M059J (cell line): Measurements from ENCODE around the gene ZMYND8. TPM values are rescaled to one million over a fixed set of nuclear protein-coding genes. Genes with fewer than 3 reads are reported as not detected.
"Not testable (repeated sequence)": the region's sequence is repeated elsewhere in the genome, so short reads cannot be mapped to it uniquely, and the experiment has no call there.

ENCODE experiments used
- DNase-seq: peaks from one replicate; pipeline ENCODE4 v3.0.0-alpha.2; 2012; ENCODE audit warnings: low read depth
- total RNA-seq: library from RNA; depleted of rRNA; stranded (reverse); fragments of >200 nt; shearing (Covaris generic); gene quantifications from 2 replicates; pipeline ENCODE4 v1.2.3, GENCODE V29; 2014

ZMYND8 gene
- total RNA-seq, 1 experiment from 2014 or later: 49.6 TPM

GRCh38 chr20:47204008-47204849, 152.3 kb downstream of the ZMYND8 start:
- DNase-seq: peak; percentile 74

GRCh38 chr20:47202733-47203667, 153.5 kb downstream of the ZMYND8 start:
- DNase-seq: no peak

GRCh38 chr20:47201074-47201730, 155.3 kb downstream of the ZMYND8 start:
- no peak for DNase-seq

GRCh38 chr20:47198996-47199552, 157.4 kb downstream of the ZMYND8 start:
- no peak for DNase-seq

- DNase-seq: no peak
Measured at GRCh38 chr20:47198254-47198671, 158.2 kb downstream of the ZMYND8 start.

GRCh38 chr20:47196091-47197081, 160.1 kb downstream of the ZMYND8 start:
- peak; percentile 70 for DNase-seq

GRCh38 chr20:47195573-47195972, 160.9 kb downstream of the ZMYND8 start:
- no peak for DNase-seq

- DNase-seq: no peak
Measured at GRCh38 chr20:47191956-47192355, 164.5 kb downstream of the ZMYND8 start.

- peak; percentile 83 for DNase-seq
Measured at GRCh38 chr20:47191074-47191673, 165.3 kb downstream of the ZMYND8 start.

GRCh38 chr20:47189060-47189459, 167.4 kb downstream of the ZMYND8 start:
- no peak for DNase-seq

- no peak for DNase-seq
Measured at GRCh38 chr20:47188540-47188939, 168.0 kb downstream of the ZMYND8 start.

GRCh38 chr20:47187450-47188195, 168.9 kb downstream of the ZMYND8 start:
- DNase-seq: no peak

GRCh38 chr20:47183367-47183766, 173.1 kb downstream of the ZMYND8 start:
- no peak for DNase-seq

- DNase-seq: peak; percentile 83
Measured at GRCh38 chr20:47181056-47181862, 175.2 kb downstream of the ZMYND8 start.

- no peak for DNase-seq
Measured at GRCh38 chr20:47179267-47179666, 177.2 kb downstream of the ZMYND8 start.

GRCh38 chr20:47178851-47179250, 177.6 kb downstream of the ZMYND8 start:
- no peak for DNase-seq

- no peak for DNase-seq
Measured at GRCh38 chr20:47178277-47178676, 178.2 kb downstream of the ZMYND8 start.

- not testable (repeated sequence) for DNase-seq
Measured at GRCh38 chr20:47176217-47176616, 180.3 kb downstream of the ZMYND8 start.
